ENCODE measurements around the gene ADAMTS6.

The ADAMTS6 gene

GRCh38 chr5:65144136-65144871, 337.4 kb downstream of the ADAMTS6 start:
- no peak for DNase-seq (ENCODE audit: low read depth)

GRCh38 chr5:65142511-65143011, 339.2 kb downstream of the ADAMTS6 start:
- peak; percentile 75 for DNase-seq (ENCODE audit: low read depth)

- DNase-seq (ENCODE audit: low read depth), result no peak
Observed at GRCh38 chr5:65142016-65142415, 339.7 kb downstream of the ADAMTS6 start.

- DNase-seq (ENCODE audit: low read depth), result no peak
Observed at GRCh38 chr5:65141493-65141892, 340.2 kb downstream of the ADAMTS6 start.

GRCh38 chr5:65137631-65138030, 344.1 kb downstream of the ADAMTS6 start:
- no peak for DNase-seq (ENCODE audit: low read depth)

- no peak for DNase-seq (ENCODE audit: low read depth)
Observed at GRCh38 chr5:65133477-65134110, 348.1 kb downstream of the ADAMTS6 start.

GRCh38 chr5:65132386-65132785, 349.3 kb downstream of the ADAMTS6 start:
- DNase-seq (ENCODE audit: low read depth), result no peak

- DNase-seq (ENCODE audit: low read depth), result no peak
Observed at GRCh38 chr5:65128226-65128625, 353.5 kb downstream of the ADAMTS6 start.

- DNase-seq (ENCODE audit: low read depth), result no peak
Observed at GRCh38 chr5:65127161-65127901, 354.4 kb downstream of the ADAMTS6 start.

- no peak for DNase-seq (ENCODE audit: low read depth)
Observed at GRCh38 chr5:65126542-65127069, 355.1 kb downstream of the ADAMTS6 start.

GRCh38 chr5:65125591-65126541, 355.9 kb downstream of the ADAMTS6 start:
- no peak for DNase-seq (ENCODE audit: low read depth)

GRCh38 chr5:65121880-65122436, 359.8 kb downstream of the ADAMTS6 start:
- peak; percentile 32 for DNase-seq (ENCODE audit: low read depth)

GRCh38 chr5:65120371-65120967, 361.3 kb downstream of the ADAMTS6 start:
- DNase-seq (ENCODE audit: low read depth), result no peak

- no peak for DNase-seq (ENCODE audit: low read depth)
Observed at GRCh38 chr5:65117525-65117924, 364.2 kb downstream of the ADAMTS6 start.

GRCh38 chr5:65113771-65114170, 367.9 kb downstream of the ADAMTS6 start:
- no peak for DNase-seq (ENCODE audit: low read depth)

GRCh38 chr5:65111961-65112658, 369.6 kb downstream of the ADAMTS6 start:
- DNase-seq (ENCODE audit: low read depth), result no peak

- no peak for DNase-seq (ENCODE audit: low read depth)
Observed at GRCh38 chr5:65108786-65109743, 372.7 kb downstream of the ADAMTS6 start.

GRCh38 chr5:65105301-65105700, 376.4 kb downstream of the ADAMTS6 start:
- DNase-seq (ENCODE audit: low read depth), result no peak

- no peak for DNase-seq (ENCODE audit: low read depth)
Observed at GRCh38 chr5:65104831-65105230, 376.9 kb downstream of the ADAMTS6 start.

Measured in GM04504 (cell line).